HG02870 (cell line): ENCODE data around the gene EFEMP1.

Source experiments
- ATAC-seq: cut with Tn5 transposase; IDR thresholded peaks from one replicate; pipeline ENCODE4 v1.9.1; 2021; ENCODE audit warnings: mild to moderate bottlenecking, moderate library complexity; ENCODE audit not compliant: unreplicated experiment

EFEMP1 gene

GRCh38 chr2:55901322-55901721, 22.3 kb downstream of the EFEMP1 start:
- no peak for ATAC-seq

- no peak for ATAC-seq
Measured at GRCh38 chr2:55899881-55900280, 23.7 kb downstream of the EFEMP1 start.

DNA sequence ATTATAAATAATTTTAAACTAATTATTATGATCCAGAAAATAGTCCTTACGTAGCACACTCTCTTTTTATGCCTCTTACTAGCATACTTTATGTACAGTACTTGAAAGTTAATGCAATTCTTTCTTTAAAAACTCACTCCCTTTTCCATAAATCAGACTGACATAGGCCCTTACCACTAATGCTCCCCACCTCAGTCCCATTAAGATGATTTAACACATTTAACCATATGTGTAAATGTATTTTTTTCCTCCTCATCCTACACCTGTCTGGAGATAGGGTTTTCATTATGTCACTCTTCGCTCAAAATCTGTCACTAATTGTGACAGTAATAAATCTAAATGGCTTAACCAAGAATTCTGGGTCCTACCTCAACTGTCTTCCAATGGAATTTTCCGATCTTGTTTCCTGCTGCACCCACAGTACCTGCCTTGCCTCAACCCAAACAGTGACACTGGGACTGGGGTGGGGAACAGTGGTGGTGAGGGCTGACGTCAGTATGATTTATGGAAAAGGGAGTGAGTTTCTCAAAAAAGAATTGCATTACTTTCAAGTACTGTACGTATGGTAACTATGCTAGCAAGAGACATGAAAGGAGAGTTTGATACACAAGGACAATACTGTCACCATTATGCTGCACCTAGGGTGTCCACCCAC, 25.1 kb downstream of the EFEMP1 start:
- no peak for ATAC-seq

- ATAC-seq, result no peak
Measured at GRCh38 chr2:55896633-55897032, 26.9 kb downstream of the EFEMP1 start.

- no peak for ATAC-seq
Measured at GRCh38 chr2:55894720-55895119, 28.9 kb downstream of the EFEMP1 start.

DNA sequence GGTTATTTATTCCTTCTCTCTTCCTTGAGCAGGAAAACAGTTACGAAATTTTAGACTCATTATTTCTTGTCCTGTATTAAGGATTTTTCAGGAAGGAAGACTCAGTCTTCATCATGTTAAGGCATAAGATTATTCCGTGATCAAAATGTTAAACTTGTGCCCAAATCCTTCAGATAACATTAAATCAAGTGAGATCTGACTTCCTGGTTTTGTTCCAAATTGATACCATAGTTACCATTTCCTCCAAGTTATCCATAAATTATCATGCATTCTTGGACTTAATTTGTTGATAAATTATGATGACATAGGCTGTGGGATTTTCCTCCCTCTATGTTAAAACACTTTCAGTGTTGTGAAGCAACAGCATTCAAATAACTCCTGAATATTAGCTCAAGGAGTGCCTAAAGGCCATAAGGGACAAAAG, 31.9 kb downstream of the EFEMP1 start:
- ATAC-seq, result no peak

- no peak for ATAC-seq
Measured at GRCh38 chr2:55888936-55889335, 34.6 kb downstream of the EFEMP1 start.

- ATAC-seq, result no peak
Measured at GRCh38 chr2:55887901-55888624, 35.5 kb downstream of the EFEMP1 start.

- no peak for ATAC-seq
Measured at GRCh38 chr2:55887351-55887750, 36.2 kb downstream of the EFEMP1 start.

DNA sequence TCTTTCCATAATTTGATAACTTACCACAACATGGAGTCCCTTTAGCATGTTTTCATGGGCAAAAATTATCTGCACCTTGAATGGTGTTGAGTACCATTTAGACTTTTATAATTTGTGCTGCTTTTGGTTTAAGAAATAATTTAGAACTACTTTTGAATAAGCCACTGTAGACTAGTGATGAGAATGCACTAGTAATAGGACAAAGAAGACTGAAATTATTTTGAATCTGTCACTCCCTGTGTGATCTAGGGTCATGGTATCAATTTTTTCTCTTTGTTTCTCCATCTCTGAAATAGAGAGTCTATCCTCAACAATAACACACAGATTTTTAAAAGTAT, 37.7 kb downstream of the EFEMP1 start:
- ATAC-seq, result no peak

- no peak for ATAC-seq
Measured at GRCh38 chr2:55885127-55885943, 38.2 kb downstream of the EFEMP1 start.

- ATAC-seq, result no peak
Measured at GRCh38 chr2:55883829-55884228, 39.8 kb downstream of the EFEMP1 start.

- ATAC-seq, result no peak
Measured at GRCh38 chr2:55883357-55883756, 40.2 kb downstream of the EFEMP1 start.

DNA sequence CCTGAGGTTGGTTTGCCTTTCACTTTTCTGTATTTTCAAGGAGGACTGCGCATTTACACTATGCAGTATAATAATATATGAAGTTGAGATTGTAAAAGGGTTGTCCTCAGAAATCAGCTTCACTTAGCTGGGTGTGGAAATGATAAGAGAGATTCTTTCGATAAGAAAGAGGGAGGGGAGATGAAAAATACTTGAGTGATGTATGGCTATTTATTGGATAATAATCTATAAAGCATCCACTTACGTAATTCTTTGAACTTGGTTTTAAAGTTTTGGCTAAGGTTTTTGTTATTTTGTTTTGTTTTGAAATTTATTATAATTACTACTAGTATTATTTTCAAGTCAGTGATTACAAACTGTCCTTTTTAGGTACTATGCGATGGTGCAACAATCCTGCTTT, 40.6 kb downstream of the EFEMP1 start:
- no peak for ATAC-seq

DNA sequence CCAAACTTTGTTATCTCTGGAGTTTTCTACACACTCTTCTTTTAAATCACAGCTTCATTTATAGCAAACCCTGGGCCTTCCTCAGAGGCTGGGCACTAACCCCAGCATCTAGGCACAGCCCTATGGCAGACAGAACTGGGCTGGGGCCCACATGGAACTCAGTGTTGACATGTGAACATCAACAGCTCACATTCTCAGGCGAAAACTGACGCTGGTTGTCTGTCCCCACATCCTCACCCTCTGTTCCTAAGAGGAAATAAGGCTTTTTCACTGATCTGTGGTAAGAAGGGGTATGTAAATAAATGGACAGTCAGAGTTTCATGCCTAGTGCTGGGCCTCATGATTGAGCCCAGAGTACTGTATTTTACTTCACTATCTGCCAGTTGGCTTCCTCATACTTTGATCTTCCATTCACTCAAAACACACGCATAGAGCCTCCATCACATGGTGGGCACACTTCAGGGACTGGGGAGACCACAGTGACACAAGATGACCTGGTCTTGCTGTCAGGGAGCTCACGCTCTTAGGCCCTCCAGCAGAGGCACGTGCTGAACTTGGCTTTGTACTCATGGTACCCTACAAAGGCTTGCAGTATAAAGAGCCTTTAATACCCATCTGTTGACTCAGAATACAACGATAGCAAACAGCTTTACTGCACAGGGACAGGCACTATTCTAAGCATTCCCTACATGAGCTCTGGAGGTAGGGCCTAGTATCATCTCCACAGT, 43.0 kb downstream of the EFEMP1 start:
- ATAC-seq, result no peak

DNA sequence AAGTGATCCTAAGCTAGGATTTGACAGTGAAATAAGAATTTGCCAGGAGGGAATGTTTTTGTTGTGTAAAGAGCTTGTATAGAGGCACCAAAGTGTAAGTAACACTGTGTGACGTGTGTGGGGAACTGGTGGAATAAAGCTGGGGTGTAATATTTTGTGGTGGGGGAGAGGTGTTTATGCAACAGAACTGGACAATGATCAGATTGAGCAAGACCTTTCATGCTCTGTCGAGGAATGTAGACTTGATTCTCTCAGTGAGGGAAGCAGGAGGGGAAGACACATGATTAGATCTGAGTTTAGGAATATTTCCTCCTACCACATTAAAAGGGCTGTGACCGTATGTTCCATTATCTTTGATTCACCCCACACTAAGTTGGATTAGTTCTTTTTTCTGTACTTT, 43.6 kb downstream of the EFEMP1 start:
- no peak for ATAC-seq

- no peak for ATAC-seq
Measured at GRCh38 chr2:55877087-55877436, 46.5 kb downstream of the EFEMP1 start.

- no peak for ATAC-seq
Measured at GRCh38 chr2:55876429-55877086, 47.0 kb downstream of the EFEMP1 start.

- peak; percentile 76 for ATAC-seq
Measured at GRCh38 chr2:55875434-55876135, 48.0 kb downstream of the EFEMP1 start.

DNA sequence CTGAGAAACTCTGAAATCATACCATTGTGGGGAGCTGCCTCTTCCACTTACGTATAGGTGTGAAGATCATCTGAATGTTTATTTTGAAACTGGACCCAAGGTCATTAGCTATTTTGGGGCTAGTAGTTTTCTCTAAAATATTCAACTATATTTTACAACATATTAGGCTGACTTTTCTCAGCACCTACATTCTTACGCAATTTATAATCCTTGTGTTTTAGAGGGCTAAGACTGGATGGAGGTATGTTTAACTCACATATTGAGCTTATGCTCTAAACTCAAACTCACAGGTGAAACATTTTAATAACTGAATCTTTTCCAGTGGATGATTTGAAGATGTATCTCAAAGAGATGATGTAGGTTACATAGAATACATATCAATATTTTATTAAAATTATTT, 49.2 kb downstream of the EFEMP1 start:
- no peak for ATAC-seq
